Mucosa of descending colon (tissue), 3 donors: ENCODE results near the gene DCAF4. TPM values are rescaled to one million over a fixed set of nuclear protein-coding genes. Genes with fewer than 3 reads are reported as not detected.
"Not testable (repeated sequence)": the region's sequence is repeated elsewhere in the genome, so short reads cannot be mapped to it uniquely, and the experiment has no call there.

Experiments
- ATAC-seq: fragments of 200-7000 bp; cut with Tn5 transposase; one replicate; pipeline ENCODE4 v1.9.1; 2020; ENCODE audit warnings: mild to moderate bottlenecking, moderate library complexity
- DNase-seq, 3 donors: peaks; one replicate each; pipeline ENCODE4 v3.0.0-alpha.2; 2020
- H3K36me3 ChIP-seq: fragments of 200-600 bp; one replicate; pipeline ENCODE4 v1.8.0; 2021; ENCODE audit warnings: low read depth, mild to moderate bottlenecking
- H3K4me1 ChIP-seq: fragments of 200-600 bp; one replicate; pipeline ENCODE4 v1.8.0; 2021; ENCODE audit warnings: low read depth, mild to moderate bottlenecking
- H3K4me3 ChIP-seq: fragments of 200-600 bp; one replicate; pipeline ENCODE4 v1.8.0; 2021; ENCODE audit warnings: mild to moderate bottlenecking
- H3K9me3 ChIP-seq: fragments of 200-600 bp; one replicate; pipeline ENCODE4 v1.8.0; 2021; ENCODE audit warnings: mild to moderate bottlenecking
- intact Hi-C, 2 donors: fragments of 100-400 bp; cut with DNase I in 1 of 2; cut with micrococcal nuclease in 1 of 2; formaldehyde crosslinking; loops; one replicate each; pipeline versions ENCODE4 v1.11.0 to v1.11.1; 2022; cut with DNase I, micrococcal nuclease
- total RNA-seq, 3 donors: library from RNA; stranded (reverse); fragmentation: NEBNext Ultra II Directional in 2 of 3; extraction: Animal tissue kit (Norgen Biotek cat#: 25700) in 2 of 3; gene quantifications; one replicate each; pipeline versions ENCODE4 v1.2.1 to v1.2.4, GENCODE V29; 2021 to 2023
- TF ChIP-seq, protein P1 (sequence below): fragments of 200-600 bp; IDR thresholded peaks from one replicate; pipeline ENCODE4 v1.8.0; 2022; ENCODE audit warnings: antibody characterized with exemption, mild to moderate bottlenecking
- donor health status: DM: no; HTN: no; CAD: no; lungs with moderate emphysema.
- donor health status: DM: no; HTN: no; CAD: no.
- donor health status: DM: no; HTN: yes; CAD: no.

The DCAF4 gene
- total RNA-seq, 3 donors from 2014 or later: 13.9 to 27.0 (median 15.7) TPM

DNA sequence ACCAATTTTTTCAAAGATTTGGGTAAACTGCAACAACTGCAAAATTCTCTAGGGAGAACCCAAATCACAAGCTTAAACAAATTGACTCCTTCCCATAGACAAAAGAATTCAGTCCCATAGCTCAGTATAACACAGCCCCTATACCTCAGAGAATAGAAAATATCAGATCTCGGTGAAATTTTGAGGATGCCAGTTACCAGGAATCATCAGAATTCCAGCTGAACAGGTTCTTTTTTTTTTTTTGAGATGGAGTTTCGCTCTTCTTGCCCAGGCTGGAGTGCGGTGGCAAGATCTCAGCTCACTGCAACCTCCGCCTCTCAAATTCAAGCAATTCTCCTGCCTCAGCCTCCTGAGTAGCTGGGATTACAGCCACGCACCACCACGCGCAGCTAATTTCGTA, 63.9 kb downstream of the DCAF4 start:
- TF ChIP-seq, protein P1, sequence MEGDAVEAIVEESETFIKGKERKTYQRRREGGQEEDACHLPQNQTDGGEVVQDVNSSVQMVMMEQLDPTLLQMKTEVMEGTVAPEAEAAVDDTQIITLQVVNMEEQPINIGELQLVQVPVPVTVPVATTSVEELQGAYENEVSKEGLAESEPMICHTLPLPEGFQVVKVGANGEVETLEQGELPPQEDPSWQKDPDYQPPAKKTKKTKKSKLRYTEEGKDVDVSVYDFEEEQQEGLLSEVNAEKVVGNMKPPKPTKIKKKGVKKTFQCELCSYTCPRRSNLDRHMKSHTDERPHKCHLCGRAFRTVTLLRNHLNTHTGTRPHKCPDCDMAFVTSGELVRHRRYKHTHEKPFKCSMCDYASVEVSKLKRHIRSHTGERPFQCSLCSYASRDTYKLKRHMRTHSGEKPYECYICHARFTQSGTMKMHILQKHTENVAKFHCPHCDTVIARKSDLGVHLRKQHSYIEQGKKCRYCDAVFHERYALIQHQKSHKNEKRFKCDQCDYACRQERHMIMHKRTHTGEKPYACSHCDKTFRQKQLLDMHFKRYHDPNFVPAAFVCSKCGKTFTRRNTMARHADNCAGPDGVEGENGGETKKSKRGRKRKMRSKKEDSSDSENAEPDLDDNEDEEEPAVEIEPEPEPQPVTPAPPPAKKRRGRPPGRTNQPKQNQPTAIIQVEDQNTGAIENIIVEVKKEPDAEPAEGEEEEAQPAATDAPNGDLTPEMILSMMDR: no peak
- no peak overlapping the region for H3K4me3 ChIP-seq
- no peak for ATAC-seq
- H3K9me3 ChIP-seq: no peaks in the 10 kb centered on the region
- intact Hi-C loops: no loop called here
- no peaks in the 10 kb centered on the region for H3K36me3 ChIP-seq
- H3K4me1 ChIP-seq: no peaks in the 10 kb centered on the region
- no peak for DNase-seq

DNA sequence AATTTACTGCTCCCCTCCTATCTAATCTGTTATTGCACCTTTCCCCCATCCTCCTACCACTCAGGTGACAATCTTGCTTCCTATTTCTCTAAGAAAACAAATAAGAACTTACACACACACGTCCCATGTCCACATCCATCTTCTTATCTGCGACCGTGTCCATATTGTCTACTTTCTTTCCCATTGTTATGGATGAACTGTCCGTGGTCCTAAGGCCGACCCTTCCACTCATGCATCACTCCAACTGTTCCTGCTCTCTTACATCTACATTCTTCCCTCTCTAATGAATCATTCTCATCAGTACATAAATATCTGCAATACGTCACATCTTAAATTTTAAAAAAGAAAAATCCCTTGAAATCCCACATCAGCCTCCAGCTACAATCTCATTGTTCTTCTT, 70.7 kb downstream of the DCAF4 start:
- intact Hi-C loops: no loop called here
- H3K4me1 ChIP-seq: peaks cover 3% of the 10 kb centered on the region
- no peaks in the 10 kb centered on the region for H3K9me3 ChIP-seq
- TF ChIP-seq, protein P1: no peak
- no peak for DNase-seq
- ATAC-seq: no peak
- H3K4me3 ChIP-seq: no peak overlapping the region
- H3K36me3 ChIP-seq: no peaks in the 10 kb centered on the region

DNA sequence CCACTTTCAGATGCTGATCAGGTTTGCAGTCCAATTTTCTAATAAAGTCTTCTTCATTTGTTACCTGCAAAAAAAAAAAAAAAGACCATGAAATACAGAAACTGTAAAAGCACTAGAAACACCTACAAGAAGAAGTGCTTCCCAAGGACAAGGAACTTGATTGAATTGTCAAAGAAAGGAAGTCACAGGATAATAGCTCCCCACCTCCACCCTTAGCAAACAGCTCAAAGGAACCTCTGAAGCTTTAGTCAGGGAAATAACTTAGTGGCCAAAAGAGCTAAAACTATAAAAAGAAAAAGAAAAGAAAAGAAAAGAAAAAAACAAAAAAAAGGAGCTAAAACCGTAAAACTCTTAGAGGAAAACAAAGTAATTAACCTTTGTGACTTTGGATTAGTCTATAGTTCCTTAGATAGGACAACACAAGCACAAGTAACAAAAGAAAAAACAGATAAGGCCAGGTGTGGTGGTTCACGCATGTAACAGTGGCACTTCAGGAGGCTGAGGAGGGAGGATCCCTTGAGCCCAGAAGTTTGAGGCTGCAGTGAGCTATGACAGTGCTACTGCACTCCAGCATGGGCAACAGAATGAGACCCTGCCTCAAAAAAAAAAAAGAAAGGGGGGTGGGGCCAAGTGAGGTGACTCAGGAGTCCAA, 72.1 kb downstream of the DCAF4 start:
- ATAC-seq: peak; percentile 66
- peak in 1 of 3 donors; percentile 10 for DNase-seq
- no peak overlapping the region for H3K4me3 ChIP-seq
- TF ChIP-seq, protein P1: no peak
- H3K36me3 ChIP-seq: no peaks in the 10 kb centered on the region
- H3K4me1 ChIP-seq: peaks cover 3% of the 10 kb centered on the region
- intact Hi-C loops: no loop called here
- no peaks in the 10 kb centered on the region for H3K9me3 ChIP-seq

DNA sequence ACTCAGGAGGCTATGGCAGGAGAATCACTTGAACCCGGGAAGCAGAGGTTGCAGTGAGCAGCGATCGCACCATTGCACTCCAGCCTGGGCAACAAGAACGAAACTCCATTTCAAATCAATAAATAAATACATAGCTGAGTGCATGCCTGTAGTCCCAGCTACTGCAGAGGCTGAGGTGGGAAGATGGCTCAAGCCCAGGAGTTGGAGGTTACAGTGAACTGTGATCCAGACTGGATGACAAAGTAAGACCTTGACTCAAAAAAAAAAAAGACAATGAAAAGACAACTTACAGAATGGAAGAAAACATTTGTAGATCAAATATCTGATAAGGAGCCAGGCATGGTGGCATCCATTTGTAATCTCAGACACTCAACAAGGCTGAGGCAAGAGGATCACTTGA, 73.1 kb downstream of the DCAF4 start:
- no peak overlapping the region for H3K4me3 ChIP-seq
- no peaks in the 10 kb centered on the region for H3K36me3 ChIP-seq
- TF ChIP-seq, protein P1: no peak
- DNase-seq: no peak
- ATAC-seq: no peak
- intact Hi-C loops: no loop called here
- no peaks in the 10 kb centered on the region for H3K9me3 ChIP-seq
- H3K4me1 ChIP-seq: peaks cover 3% of the 10 kb centered on the region

DNA sequence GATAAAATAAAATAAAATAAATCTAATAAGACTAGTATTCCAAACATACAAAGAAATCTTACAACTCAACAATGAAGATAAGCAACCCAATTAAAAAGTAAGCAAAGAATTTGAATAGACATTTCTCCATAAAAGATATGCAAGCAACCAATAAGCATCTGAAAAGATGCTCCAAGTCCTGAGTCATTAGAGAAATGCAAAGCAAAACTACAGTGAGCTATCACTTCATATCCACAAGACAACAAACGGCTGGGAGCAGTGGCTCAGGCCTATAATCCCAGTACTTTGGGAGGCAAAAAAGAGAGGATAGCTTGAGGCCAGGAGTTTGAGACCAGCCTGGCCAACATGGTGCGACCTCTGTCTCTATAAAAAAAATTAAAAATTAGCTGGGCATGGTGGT, 73.8 kb downstream of the DCAF4 start:
- TF ChIP-seq, protein P1: no peak
- DNase-seq (no peak), ATAC-seq (no peak)
- Histone ChIP-seq H3K4me1 (peaks cover 3% of the 10 kb centered on the region), H3K36me3 (no peaks in the 10 kb centered on the region), H3K4me3 (no peak overlapping the region), H3K9me3 (no peaks in the 10 kb centered on the region)
- intact Hi-C loops: no loop called here

DNA sequence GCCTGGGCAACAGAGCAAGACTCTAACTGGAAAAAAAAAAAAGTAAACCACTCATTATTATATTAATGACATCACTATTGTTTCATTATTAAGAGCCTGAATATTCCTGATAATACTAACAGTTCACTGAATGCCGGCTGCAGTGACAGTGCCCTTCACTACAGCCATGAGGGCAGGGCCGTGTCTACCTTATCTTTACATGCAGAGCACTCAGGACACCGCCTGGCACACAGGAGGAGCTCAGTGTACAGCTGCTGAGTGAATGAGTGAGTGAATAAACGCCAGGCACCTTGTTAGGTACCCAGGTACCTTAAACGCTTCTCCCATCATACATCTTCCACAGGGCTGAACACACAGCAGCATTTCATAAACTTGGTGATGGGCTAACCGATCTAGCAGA, 77.4 kb downstream of the DCAF4 start:
- no peaks in the 10 kb centered on the region for H3K4me1 ChIP-seq
- intact Hi-C loops: no loop called here
- TF ChIP-seq, protein P1: no peak
- H3K4me3 ChIP-seq: no peak overlapping the region
- no peaks in the 10 kb centered on the region for H3K36me3 ChIP-seq
- no peak for DNase-seq
- ATAC-seq: no peak
- H3K9me3 ChIP-seq: no peaks in the 10 kb centered on the region

DNA sequence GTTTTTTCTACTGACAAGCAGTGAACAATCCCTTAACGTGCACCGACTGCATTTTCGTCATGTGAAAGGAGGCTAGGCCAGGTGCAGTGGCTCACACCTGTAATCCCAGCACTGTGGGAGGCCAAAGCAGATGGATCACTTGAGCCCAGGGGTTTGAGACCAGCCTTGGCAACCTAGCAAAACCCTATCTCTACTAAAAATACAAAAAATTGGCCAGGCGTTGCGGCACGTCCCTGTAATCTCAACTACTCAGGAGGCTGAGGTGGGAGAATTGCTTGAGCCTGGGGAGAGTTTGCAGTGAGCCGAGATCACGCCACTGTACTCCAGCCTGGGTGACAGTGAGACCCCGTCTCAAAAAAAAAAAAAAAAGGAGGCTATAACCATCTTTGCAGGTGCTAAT, 78.4 kb downstream of the DCAF4 start:
- DNase-seq, H3K4me3 ChIP-seq, H3K36me3 ChIP-seq, ATAC-seq, H3K9me3 ChIP-seq, intact Hi-C loops, H3K4me1 ChIP-seq: not testable (repeated sequence)
